ENCODE data around the gene SMARCA2.

- TF ChIP-seq POLR2AphosphoS5 (IDR thresholded peaks at IDR 0.05) = no peak
- no peak for TF ChIP-seq EP300 (IDR thresholded peaks at IDR 0.05)
- TF ChIP-seq, protein P1, sequence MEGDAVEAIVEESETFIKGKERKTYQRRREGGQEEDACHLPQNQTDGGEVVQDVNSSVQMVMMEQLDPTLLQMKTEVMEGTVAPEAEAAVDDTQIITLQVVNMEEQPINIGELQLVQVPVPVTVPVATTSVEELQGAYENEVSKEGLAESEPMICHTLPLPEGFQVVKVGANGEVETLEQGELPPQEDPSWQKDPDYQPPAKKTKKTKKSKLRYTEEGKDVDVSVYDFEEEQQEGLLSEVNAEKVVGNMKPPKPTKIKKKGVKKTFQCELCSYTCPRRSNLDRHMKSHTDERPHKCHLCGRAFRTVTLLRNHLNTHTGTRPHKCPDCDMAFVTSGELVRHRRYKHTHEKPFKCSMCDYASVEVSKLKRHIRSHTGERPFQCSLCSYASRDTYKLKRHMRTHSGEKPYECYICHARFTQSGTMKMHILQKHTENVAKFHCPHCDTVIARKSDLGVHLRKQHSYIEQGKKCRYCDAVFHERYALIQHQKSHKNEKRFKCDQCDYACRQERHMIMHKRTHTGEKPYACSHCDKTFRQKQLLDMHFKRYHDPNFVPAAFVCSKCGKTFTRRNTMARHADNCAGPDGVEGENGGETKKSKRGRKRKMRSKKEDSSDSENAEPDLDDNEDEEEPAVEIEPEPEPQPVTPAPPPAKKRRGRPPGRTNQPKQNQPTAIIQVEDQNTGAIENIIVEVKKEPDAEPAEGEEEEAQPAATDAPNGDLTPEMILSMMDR (IDR thresholded peaks at IDR 0.05) = no peak
Measured at GRCh38 chr9:2229109-2229721, 214.1 kb downstream of the SMARCA2 start.

Data from upper lobe of left lung (tissue), 4 donors.